WERI-Rb-1 (cell line): Measurements from ENCODE around the gene AOX1.
"Not testable (repeated sequence)": the region's sequence is repeated elsewhere in the genome, so short reads cannot be mapped to it uniquely, and the experiment has no call there.

Experiments used
- DNase-seq: peaks from one replicate; pipeline ENCODE4 v3.0.0-alpha.2; 2020
- H3K27ac ChIP-seq: fragments of 250-450 bp; sonication (Bioruptor Pico); 2 replicates; pipeline ENCODE4 v1.5.1; 2020; ENCODE audit warnings: mild to moderate bottlenecking, moderate library complexity
- H3K27me3 ChIP-seq: fragments of 250-450 bp; sonication (Bioruptor Pico); 2 replicates; pipeline ENCODE4 v1.5.1; 2021; ENCODE audit warnings: mild to moderate bottlenecking, low read depth, moderate library complexity; ENCODE audit not compliant: insufficient read depth, severe bottlenecking
- H3K36me3 ChIP-seq: fragments of 250-450 bp; sonication (Bioruptor Pico); 2 replicates; pipeline ENCODE4 v1.5.1; 2020; ENCODE audit warnings: mild to moderate bottlenecking, moderate library complexity
- H3K4me3 ChIP-seq: 2 replicates; pipeline ENCODE4 v1.5.1; 2011; ENCODE audit warnings: low read depth, mild to moderate bottlenecking, control low read depth, low read length
- H3K9me3 ChIP-seq: fragments of 250-450 bp; sonication (Bioruptor Pico); 2 replicates; pipeline ENCODE4 v1.5.1; 2021; ENCODE audit warnings: mild to moderate bottlenecking, moderate library complexity; ENCODE audit not compliant: severe bottlenecking
- TF ChIP-seq, protein P1 (sequence below): IDR thresholded peaks from 2 replicates; pipeline ENCODE4 v1.5.1; 2011; ENCODE audit warnings: low read depth, mild to moderate bottlenecking, control low read depth, inconsistent platforms, low read length

Gene AOX1

DNA sequence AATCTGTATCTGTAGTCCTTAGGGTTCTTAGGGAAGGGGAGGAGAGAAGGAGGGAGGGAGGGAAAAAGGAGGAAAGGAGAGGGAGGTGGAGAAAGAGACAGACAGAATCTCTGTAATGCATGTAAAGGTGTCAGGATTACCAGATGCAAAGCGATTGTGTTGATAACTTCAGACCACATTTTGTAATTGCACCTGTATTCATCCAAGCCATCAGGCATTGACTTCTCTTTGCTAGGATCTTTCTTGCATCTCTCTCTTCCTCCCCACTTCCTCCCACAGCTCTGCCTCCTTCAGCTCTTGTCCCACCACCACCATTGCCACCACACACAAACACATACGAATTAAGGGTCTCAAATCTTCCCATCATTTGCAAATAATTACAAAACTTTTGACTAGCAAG lies 91.4 kb downstream of the AOX1 start:
- H3K36me3 ChIP-seq: no peaks in the 10 kb centered on the region
- no peaks in the 10 kb centered on the region for H3K9me3 ChIP-seq
- TF ChIP-seq, protein P1, sequence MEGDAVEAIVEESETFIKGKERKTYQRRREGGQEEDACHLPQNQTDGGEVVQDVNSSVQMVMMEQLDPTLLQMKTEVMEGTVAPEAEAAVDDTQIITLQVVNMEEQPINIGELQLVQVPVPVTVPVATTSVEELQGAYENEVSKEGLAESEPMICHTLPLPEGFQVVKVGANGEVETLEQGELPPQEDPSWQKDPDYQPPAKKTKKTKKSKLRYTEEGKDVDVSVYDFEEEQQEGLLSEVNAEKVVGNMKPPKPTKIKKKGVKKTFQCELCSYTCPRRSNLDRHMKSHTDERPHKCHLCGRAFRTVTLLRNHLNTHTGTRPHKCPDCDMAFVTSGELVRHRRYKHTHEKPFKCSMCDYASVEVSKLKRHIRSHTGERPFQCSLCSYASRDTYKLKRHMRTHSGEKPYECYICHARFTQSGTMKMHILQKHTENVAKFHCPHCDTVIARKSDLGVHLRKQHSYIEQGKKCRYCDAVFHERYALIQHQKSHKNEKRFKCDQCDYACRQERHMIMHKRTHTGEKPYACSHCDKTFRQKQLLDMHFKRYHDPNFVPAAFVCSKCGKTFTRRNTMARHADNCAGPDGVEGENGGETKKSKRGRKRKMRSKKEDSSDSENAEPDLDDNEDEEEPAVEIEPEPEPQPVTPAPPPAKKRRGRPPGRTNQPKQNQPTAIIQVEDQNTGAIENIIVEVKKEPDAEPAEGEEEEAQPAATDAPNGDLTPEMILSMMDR: no peak
- H3K27me3 ChIP-seq: no peaks in the 10 kb centered on the region
- no peak for DNase-seq
- no peak overlapping the region for H3K27ac ChIP-seq
- H3K4me3 ChIP-seq: no peak overlapping the region

GRCh38 chr2:200677721-200678532 lies 92.1 kb downstream of the AOX1 start:
- H3K27ac ChIP-seq: no peak overlapping the region
- DNase-seq: no peak

DNA sequence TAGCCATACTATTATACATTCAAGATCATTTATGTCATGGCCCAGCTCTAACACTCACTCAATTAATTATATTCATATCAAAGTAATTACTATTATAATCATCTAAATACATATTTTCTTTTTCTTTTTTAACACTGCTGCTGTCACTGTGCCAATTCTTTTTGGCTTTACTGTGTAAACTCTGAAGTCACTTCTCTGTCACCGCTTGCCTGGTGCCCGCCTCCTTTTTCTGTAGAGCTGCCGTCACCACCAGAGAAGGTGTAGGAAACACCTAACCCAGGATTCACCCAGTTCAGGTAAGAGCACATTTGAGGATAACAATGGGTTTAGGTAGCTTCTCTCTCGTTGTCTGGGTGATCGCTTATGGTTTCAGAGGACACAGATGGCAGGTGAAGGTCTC lies 93.3 kb downstream of the AOX1 start:
- H3K9me3 ChIP-seq: no peaks in the 10 kb centered on the region
- H3K36me3 ChIP-seq: no peaks in the 10 kb centered on the region
- H3K27ac ChIP-seq: no peak overlapping the region
- no peak overlapping the region for H3K4me3 ChIP-seq
- TF ChIP-seq, protein P1: no peak
- H3K27me3 ChIP-seq: no peaks in the 10 kb centered on the region
- DNase-seq: no peak

More at GRCh38 chr2:200677721-200678532, 92.1 kb downstream of the AOX1 start:
- no peaks in the 10 kb centered on the region for H3K9me3 ChIP-seq
- no peaks in the 10 kb centered on the region for H3K27me3 ChIP-seq
- H3K4me3 ChIP-seq: no peak overlapping the region
- TF ChIP-seq, protein P1: no peak
- H3K36me3 ChIP-seq: no peaks in the 10 kb centered on the region

DNA sequence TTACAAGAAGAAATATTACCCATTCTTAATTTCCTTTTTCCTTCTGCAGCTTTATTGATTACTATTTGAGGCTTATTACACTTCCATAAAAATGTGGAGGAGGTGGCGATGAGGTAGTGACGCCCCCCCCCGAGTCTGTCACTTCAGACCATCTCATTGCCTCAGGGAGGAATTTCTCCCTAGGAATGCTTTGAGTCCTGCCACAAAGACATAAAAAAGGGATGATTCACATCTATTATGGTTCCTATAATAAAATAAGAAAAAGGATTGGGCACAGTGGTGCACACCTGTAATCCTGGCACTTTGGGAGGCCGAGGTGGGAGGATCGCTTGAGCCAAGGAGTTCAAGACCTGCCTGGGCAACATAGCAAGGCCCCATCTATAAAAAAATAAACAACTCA lies 93.7 kb downstream of the AOX1 start:
- no peak for DNase-seq
- no peaks in the 10 kb centered on the region for H3K9me3 ChIP-seq
- no peak overlapping the region for H3K4me3 ChIP-seq
- no peaks in the 10 kb centered on the region for H3K27me3 ChIP-seq
- no peak overlapping the region for H3K27ac ChIP-seq
- H3K36me3 ChIP-seq: no peaks in the 10 kb centered on the region
- TF ChIP-seq, protein P1: no peak

DNA sequence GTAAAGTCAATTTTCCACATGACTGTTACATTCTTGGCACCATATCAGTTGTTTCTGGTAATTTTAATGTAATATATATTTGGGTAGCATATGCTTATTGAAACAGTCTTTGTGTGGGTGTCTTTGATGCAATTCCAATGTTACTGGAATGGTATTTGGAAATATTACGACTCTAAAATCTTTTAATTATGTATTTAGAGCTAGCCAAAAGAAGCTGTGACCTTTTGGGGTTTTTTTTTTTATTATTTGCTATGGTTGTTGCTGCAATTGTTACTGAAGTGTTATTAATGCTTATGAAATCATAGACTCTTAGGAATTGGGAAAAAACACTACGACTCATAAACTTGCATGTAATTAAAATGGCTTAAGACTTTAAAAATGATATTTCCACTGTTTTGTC lies 95.9 kb downstream of the AOX1 start:
- H3K4me3 ChIP-seq: no peak overlapping the region
- H3K27ac ChIP-seq: no peak overlapping the region
- no peak for DNase-seq
- TF ChIP-seq, protein P1: no peak
- no peaks in the 10 kb centered on the region for H3K36me3 ChIP-seq
- no peaks in the 10 kb centered on the region for H3K27me3 ChIP-seq
- H3K9me3 ChIP-seq: no peaks in the 10 kb centered on the region

- H3K4me3 ChIP-seq, H3K27me3 ChIP-seq, DNase-seq, H3K36me3 ChIP-seq, H3K27ac ChIP-seq, H3K9me3 ChIP-seq: not testable (repeated sequence)
Observed at GRCh38 chr2:200682407-200682806, 96.6 kb downstream of the AOX1 start.
